Brain microvascular endothelial cell (primary cell): Measurements from ENCODE around the gene SVOP.

Experiments used
- DNase-seq: peaks from one replicate; pipeline ENCODE4 v3.0.0-alpha.2; 2020
- H3K27ac ChIP-seq: fragments of 250-450 bp; sonication (Bioruptor Pico); 2 replicates; pipeline ENCODE4 v1.5.1; 2020; ENCODE audit warnings: mild to moderate bottlenecking, moderate library complexity
- H3K27me3 ChIP-seq: fragments of 250-450 bp; sonication (Bioruptor Pico); replicated peaks from 2 replicates; pipeline ENCODE4 v1.5.1; 2020; ENCODE audit warnings: mild to moderate bottlenecking
- H3K36me3 ChIP-seq: fragments of 250-450 bp; sonication (Bioruptor Pico); replicated peaks from 2 replicates; pipeline ENCODE4 v1.5.1; 2020; ENCODE audit warnings: mild to moderate bottlenecking
- H3K4me3 ChIP-seq: 2 replicates; pipeline ENCODE4 v1.5.1; 2011; ENCODE audit warnings: low read depth, mild to moderate bottlenecking, control low read depth, low read length, moderate library complexity
- in situ Hi-C: cut with HindIII; loops from 2 replicates; pipeline ENCODE4 v1.10.0; 2017; ENCODE audit warnings: low sequenced_read_pairs, low pct_ligation_motif_present
- TF ChIP-seq, protein P1 (sequence below): IDR thresholded peaks from 2 replicates; pipeline ENCODE4 v1.5.1; 2011; ENCODE audit warnings: low read depth, mild to moderate bottlenecking, moderate library complexity, low read length, control low read depth, inconsistent platforms; ENCODE audit errors: missing control alignments

The SVOP gene

GRCh38 chr12:108975024-108975593, 45.8 kb downstream of the SVOP start:
- no peak for DNase-seq
- in situ Hi-C loops, result no loop called here
- H3K27ac ChIP-seq, result no peak overlapping the region
- TF ChIP-seq, protein P1, sequence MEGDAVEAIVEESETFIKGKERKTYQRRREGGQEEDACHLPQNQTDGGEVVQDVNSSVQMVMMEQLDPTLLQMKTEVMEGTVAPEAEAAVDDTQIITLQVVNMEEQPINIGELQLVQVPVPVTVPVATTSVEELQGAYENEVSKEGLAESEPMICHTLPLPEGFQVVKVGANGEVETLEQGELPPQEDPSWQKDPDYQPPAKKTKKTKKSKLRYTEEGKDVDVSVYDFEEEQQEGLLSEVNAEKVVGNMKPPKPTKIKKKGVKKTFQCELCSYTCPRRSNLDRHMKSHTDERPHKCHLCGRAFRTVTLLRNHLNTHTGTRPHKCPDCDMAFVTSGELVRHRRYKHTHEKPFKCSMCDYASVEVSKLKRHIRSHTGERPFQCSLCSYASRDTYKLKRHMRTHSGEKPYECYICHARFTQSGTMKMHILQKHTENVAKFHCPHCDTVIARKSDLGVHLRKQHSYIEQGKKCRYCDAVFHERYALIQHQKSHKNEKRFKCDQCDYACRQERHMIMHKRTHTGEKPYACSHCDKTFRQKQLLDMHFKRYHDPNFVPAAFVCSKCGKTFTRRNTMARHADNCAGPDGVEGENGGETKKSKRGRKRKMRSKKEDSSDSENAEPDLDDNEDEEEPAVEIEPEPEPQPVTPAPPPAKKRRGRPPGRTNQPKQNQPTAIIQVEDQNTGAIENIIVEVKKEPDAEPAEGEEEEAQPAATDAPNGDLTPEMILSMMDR, result no peak
- no peak overlapping the region for H3K4me3 ChIP-seq
- H3K36me3 ChIP-seq, result no peaks in the 10 kb centered on the region
- H3K27me3 ChIP-seq, result no peaks in the 10 kb centered on the region

GRCh38 chr12:108973629-108974152, 47.2 kb downstream of the SVOP start:
- in situ Hi-C loops, result no loop called here
- Histone ChIP-seq H3K27me3 (no peaks in the 10 kb centered on the region), H3K36me3 (no peaks in the 10 kb centered on the region), H3K27ac (no peak overlapping the region), H3K4me3 (no peak overlapping the region)
- DNase-seq, result no peak
- TF ChIP-seq, protein P1, result no peak

DNA sequence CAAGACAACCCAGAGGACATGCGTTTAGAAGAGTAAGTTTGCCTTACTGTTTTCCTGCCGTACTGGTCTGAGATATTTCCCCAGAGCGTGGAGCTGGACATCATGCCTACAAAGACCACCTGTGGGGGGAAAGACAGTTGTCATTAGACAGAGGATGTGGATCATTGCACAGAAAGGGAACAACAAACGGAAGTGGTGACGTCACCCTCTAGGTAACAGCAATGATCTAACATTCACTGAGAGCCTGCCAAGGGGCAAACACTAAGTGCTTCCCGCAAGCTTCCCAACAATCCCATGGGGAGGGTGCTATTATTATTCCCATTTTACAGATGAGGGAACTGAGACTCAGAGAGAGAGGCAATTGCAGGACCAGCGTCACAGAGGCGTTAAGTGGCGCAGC, 48.5 kb downstream of the SVOP start:
- Histone ChIP-seq H3K4me3 (no peak overlapping the region), H3K36me3 (no peaks in the 10 kb centered on the region), H3K27me3 (no peaks in the 10 kb centered on the region), H3K27ac (no peak overlapping the region)
- TF ChIP-seq, protein P1, result no peak
- no peak for DNase-seq
- in situ Hi-C loops, result no loop called here

- H3K36me3 ChIP-seq, result no peaks in the 10 kb centered on the region
- no peak overlapping the region for H3K27ac ChIP-seq
- H3K27me3 ChIP-seq, result no peaks in the 10 kb centered on the region
- in situ Hi-C loops, result no loop called here
- DNase-seq, result no peak
- TF ChIP-seq, protein P1, result no peak
- H3K4me3 ChIP-seq, result no peak overlapping the region
Measured at GRCh38 chr12:108969622-108970021, 51.2 kb downstream of the SVOP start.

- H3K27ac ChIP-seq, result no peak overlapping the region
- peak; percentile 4 for DNase-seq
- in situ Hi-C loops, result no loop called here
- no peaks in the 10 kb centered on the region for H3K36me3 ChIP-seq
- no peak overlapping the region for H3K4me3 ChIP-seq
- TF ChIP-seq, protein P1, result peak; percentile 44
- H3K27me3 ChIP-seq, result no peaks in the 10 kb centered on the region
Measured at GRCh38 chr12:108967869-108968540, 52.9 kb downstream of the SVOP start.
